ENCODE data around the gene SEC14L1. TPM values are rescaled to one million over a fixed set of nuclear protein-coding genes. Genes with fewer than 3 reads are reported as not detected.

Gene SEC14L1
- total RNA-seq, 1 experiment from 2014 or later, result 58.6 TPM

DNA sequence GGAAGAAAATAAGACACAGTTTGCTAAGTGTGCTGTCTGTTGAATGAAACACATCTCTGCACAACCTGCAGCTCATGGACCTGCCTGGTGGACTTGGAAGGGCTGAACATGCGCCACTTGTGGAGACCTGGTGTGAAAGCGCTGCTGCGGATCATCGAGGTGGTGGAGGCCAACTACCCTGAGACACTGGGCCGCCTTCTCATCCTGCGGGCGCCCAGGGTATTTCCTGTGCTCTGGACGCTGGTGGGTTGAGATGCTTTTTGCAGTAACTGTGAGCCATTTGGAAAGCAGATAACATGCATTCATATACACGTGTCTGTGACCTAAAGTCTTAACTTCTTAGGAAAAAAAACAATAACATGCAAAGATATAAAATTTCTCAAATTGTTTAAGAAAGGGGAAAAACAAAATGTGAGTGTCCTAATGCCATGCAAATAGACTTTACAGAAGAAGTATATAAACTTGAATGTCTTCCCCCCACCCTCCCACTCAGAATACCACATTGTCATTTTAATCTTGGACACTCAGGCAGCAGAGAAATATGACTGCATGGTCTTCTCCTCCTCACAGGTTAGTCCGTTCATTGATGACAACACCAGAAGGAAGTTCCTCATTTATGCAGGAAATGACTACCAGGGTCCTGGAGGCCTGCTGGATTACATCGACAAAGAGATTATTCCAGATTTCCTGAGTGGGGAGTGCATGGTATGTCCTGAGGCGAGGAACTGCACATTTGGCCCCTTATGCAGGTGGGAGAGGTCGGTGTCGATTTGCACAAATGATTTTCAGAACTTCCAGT is 65.6 kb downstream of the SEC14L1 start:
- no CpG with 5 or more reads among the region's 14 CpGs for WGBS (ENCODE audit: extremely low coverage, insufficient read length, low lambda C conversion rate)
- Histone ChIP-seq H3K9me3 (ENCODE audit: control insufficient read depth, low read depth, low read length) (no peaks in the 10 kb centered on the region), H3K23ac (ENCODE audit: insufficient read length, low read depth, low read length) (no peak overlapping the region), H2BK12ac (ENCODE audit: insufficient read length, low read depth, low read length) (no peak overlapping the region), H4K8ac (replicated peaks; ENCODE audit: insufficient read length, low read depth, low read length) (no peak overlapping the region), H4K91ac (ENCODE audit: insufficient read length, low read depth, low read length) (no peak overlapping the region), H2AK5ac (ENCODE audit: insufficient read length, low read length) (no peak overlapping the region), H3K18ac (ENCODE audit: insufficient read length, low read depth, low read length) (no peak overlapping the region), H3K27ac (ENCODE audit: insufficient read length, low read depth, low read length) (no peak overlapping the region), H2BK15ac (ENCODE audit: low read depth, low read length) (no peak overlapping the region), H3K79me2 (ENCODE audit: insufficient read depth, low read length) (no peaks in the 10 kb centered on the region), H2AFZ (ENCODE audit: low read length) (no peak overlapping the region), H3T11ph (ENCODE audit: low read length) (no peak overlapping the region), H2BK120ac (ENCODE audit: low read depth, low read length, poor library complexity, severe bottlenecking) (no peak overlapping the region), H3K56ac (ENCODE audit: insufficient read length, low read depth, low read length) (no peak overlapping the region), H3K4me1 (ENCODE audit: insufficient read depth, low read length) (no peaks in the 10 kb centered on the region), H2BK5ac (ENCODE audit: insufficient read length, low read length) (no peak overlapping the region), H3K79me1 (ENCODE audit: insufficient read depth, low read depth, low read length, poor library complexity, severe bottlenecking) (no peaks in the 10 kb centered on the region), H3K23me2 (ENCODE audit: insufficient read length, low read depth, low read length, poor library complexity, severe bottlenecking) (no peaks in the 10 kb centered on the region), H3K27me3 (ENCODE audit: insufficient read depth, low read length) (no peaks in the 10 kb centered on the region), H4K5ac (ENCODE audit: insufficient read length, low read depth, low read length) (no peak overlapping the region), H2BK20ac (ENCODE audit: low read depth, low read length, poor library complexity, severe bottlenecking) (no peak overlapping the region), H3K14ac (ENCODE audit: insufficient read depth, low read length) (no peak overlapping the region), H4K20me1 (ENCODE audit: control insufficient read depth, insufficient read depth, insufficient read length) (no peaks in the 10 kb centered on the region), H3K9ac (ENCODE audit: extremely low read depth, insufficient read length, low read length) (no peak overlapping the region), H3K4me2 (ENCODE audit: insufficient read depth, insufficient read length, low read length) (no peak overlapping the region), H3K4ac (ENCODE audit: low read depth, low read length) (no peak overlapping the region)
- Mint-ChIP-seq H3K4me1 (0 out of 4 replicates have a peak, but pooled peaks cover 0 to 2% of the 10 kb centered on the region in 2 experiments), H3K9me3 (no peaks in the 10 kb centered on the region), H3K4me3 (no peak overlapping the region), H3K36me3 (ENCODE audit: insufficient read depth in 1 of 3, low read depth in 3 of 3) (peaks cover 25 to 80% (median 60%) of the 10 kb centered on the region in 3 experiments; a peak in 6 of 7 replicates), H3K27me3 (ENCODE audit: low read depth) (no peaks in the 10 kb centered on the region), H3K27ac (0 out of 7 replicates have a peak overlapping the region, but pooled peaks of 1 of the 3 experiments have one; percentile 8)
- DNase-seq, result no peak
- TF ChIP-seq, protein P1, sequence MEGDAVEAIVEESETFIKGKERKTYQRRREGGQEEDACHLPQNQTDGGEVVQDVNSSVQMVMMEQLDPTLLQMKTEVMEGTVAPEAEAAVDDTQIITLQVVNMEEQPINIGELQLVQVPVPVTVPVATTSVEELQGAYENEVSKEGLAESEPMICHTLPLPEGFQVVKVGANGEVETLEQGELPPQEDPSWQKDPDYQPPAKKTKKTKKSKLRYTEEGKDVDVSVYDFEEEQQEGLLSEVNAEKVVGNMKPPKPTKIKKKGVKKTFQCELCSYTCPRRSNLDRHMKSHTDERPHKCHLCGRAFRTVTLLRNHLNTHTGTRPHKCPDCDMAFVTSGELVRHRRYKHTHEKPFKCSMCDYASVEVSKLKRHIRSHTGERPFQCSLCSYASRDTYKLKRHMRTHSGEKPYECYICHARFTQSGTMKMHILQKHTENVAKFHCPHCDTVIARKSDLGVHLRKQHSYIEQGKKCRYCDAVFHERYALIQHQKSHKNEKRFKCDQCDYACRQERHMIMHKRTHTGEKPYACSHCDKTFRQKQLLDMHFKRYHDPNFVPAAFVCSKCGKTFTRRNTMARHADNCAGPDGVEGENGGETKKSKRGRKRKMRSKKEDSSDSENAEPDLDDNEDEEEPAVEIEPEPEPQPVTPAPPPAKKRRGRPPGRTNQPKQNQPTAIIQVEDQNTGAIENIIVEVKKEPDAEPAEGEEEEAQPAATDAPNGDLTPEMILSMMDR (conservative IDR thresholded peaks at IDR 0.05), result no peak
